Mesenchymal stem cell (in vitro differentiated cells and primary cell): Measurements from ENCODE around the gene NTRK1.

Experiments used
- DNase-seq: peaks from one replicate; pipeline ENCODE4 v3.0.0-alpha.2; 2013
- H2AFZ ChIP-seq: one replicate; pipeline ENCODE4 v1.6.1; 2013; ENCODE audit warnings: low read depth, mild to moderate bottlenecking, control low read depth, inconsistent platforms, low read length, moderate library complexity
- H2AK5ac ChIP-seq: 2 replicates; pipeline ENCODE4 v1.6.1; 2013; ENCODE audit warnings: low read length, moderate library complexity, mild to moderate bottlenecking, inconsistent platforms; ENCODE audit not compliant: severe bottlenecking
- H2BK120ac ChIP-seq: one replicate; pipeline ENCODE4 v1.6.1; 2013; ENCODE audit warnings: low read depth, mild to moderate bottlenecking, inconsistent platforms, low read length, moderate library complexity
- H2BK12ac ChIP-seq, 2 experiments: one replicate each; pipeline ENCODE4 v1.6.1; 2013; ENCODE audit warnings: inconsistent platforms in 2 of 2, low read length in 2 of 2, mild to moderate bottlenecking in 2 of 2, moderate library complexity in 2 of 2, control low read depth in 1 of 2
- H2BK15ac ChIP-seq: one replicate; pipeline ENCODE4 v1.6.1; 2013; ENCODE audit warnings: mild to moderate bottlenecking, low read depth, inconsistent platforms; ENCODE audit not compliant: poor library complexity, severe bottlenecking
- H2BK5ac ChIP-seq: 2 replicates; pipeline ENCODE4 v1.6.1; 2013; ENCODE audit warnings: low read depth, mild to moderate bottlenecking, low read length, control low read depth, inconsistent platforms; ENCODE audit not compliant: poor library complexity, severe bottlenecking
- H3K14ac ChIP-seq, 2 experiments: one replicate each; pipeline ENCODE4 v1.6.1; 2013; ENCODE audit warnings: inconsistent platforms in 2 of 2, low read length in 2 of 2, control low read depth in 1 of 2, mild to moderate bottlenecking in 1 of 2, moderate library complexity in 1 of 2
- H3K18ac ChIP-seq, 2 experiments: one replicate each; pipeline ENCODE4 v1.6.1; 2013; ENCODE audit warnings: inconsistent platforms in 2 of 2, low read length in 2 of 2, control low read depth in 1 of 2, low read depth in 1 of 2, mild to moderate bottlenecking in 1 of 2
- H3K23ac ChIP-seq, 2 experiments: one replicate each; pipeline ENCODE4 v1.6.1; 2013; ENCODE audit warnings: inconsistent platforms in 2 of 2, low read length in 2 of 2, mild to moderate bottlenecking in 2 of 2, moderate library complexity in 2 of 2, control low read depth in 1 of 2
- H3K27ac ChIP-seq: 2 replicates; pipeline ENCODE4 v1.5.1; 2013; ENCODE audit warnings: mild to moderate bottlenecking, moderate library complexity, low read length, control low read depth, inconsistent platforms; ENCODE audit not compliant: poor library complexity, severe bottlenecking
- H3K27me3 ChIP-seq, 2 experiments: 2 replicates each; pipeline versions ENCODE4 v1.6.1 to v1.7.0; 2013; ENCODE audit warnings: low read length in 2 of 2, mild to moderate bottlenecking in 2 of 2, moderate library complexity in 2 of 2, control low read depth in 1 of 2, inconsistent platforms in 1 of 2; ENCODE audit not compliant: control insufficient read depth in 1 of 2, insufficient read depth in 1 of 2
- H3K36me3 ChIP-seq, 2 experiments: 2 replicates each; pipeline versions ENCODE4 v1.6.1 to v1.7.0; 2013; ENCODE audit warnings: low read length in 2 of 2, control low read depth in 1 of 2, inconsistent platforms in 1 of 2, low read depth in 1 of 2, mild to moderate bottlenecking in 1 of 2; ENCODE audit not compliant: insufficient read depth in 2 of 2, control insufficient read depth in 1 of 2
- H3K4ac ChIP-seq, 2 experiments: one replicate each; pipeline ENCODE4 v1.6.1; 2013; ENCODE audit warnings: inconsistent platforms in 2 of 2, low read length in 2 of 2, mild to moderate bottlenecking in 2 of 2, moderate library complexity in 2 of 2, control low read depth in 1 of 2, low read depth in 1 of 2
- H3K4me1 ChIP-seq: 2 replicates; pipeline ENCODE4 v1.6.1; 2013; ENCODE audit warnings: low read depth, low read length, control low read depth; ENCODE audit not compliant: control insufficient read depth, insufficient read depth
- H3K4me2 ChIP-seq: 2 replicates; pipeline ENCODE4 v1.6.1; 2013; ENCODE audit warnings: low read length, mild to moderate bottlenecking, inconsistent platforms; ENCODE audit not compliant: poor library complexity, severe bottlenecking
- H3K4me3 ChIP-seq, 2 experiments: 2 replicates each; pipeline versions ENCODE4 v1.5.1 to v1.7.0; 2013; ENCODE audit warnings: low read length in 2 of 2, mild to moderate bottlenecking in 2 of 2, control low read depth in 1 of 2, low read depth in 1 of 2; ENCODE audit not compliant: insufficient read depth in 1 of 2
- H3K79me1 ChIP-seq: replicated peaks from 2 replicates; pipeline ENCODE4 v1.6.1; 2013; ENCODE audit warnings: mild to moderate bottlenecking, control low read depth, low read length, inconsistent platforms; ENCODE audit not compliant: poor library complexity, severe bottlenecking
- H3K9ac ChIP-seq: 2 replicates; pipeline ENCODE4 v1.7.0; 2013; ENCODE audit warnings: mild to moderate bottlenecking, low read length, moderate library complexity
- H3K9me3 ChIP-seq: 2 replicates; pipeline ENCODE4 v1.7.0; 2013; ENCODE audit warnings: mild to moderate bottlenecking, low read length; ENCODE audit not compliant: control insufficient read depth
- H4K8ac ChIP-seq: one replicate; pipeline ENCODE4 v1.6.1; 2013; ENCODE audit warnings: inconsistent platforms, mild to moderate bottlenecking, low read length, moderate library complexity
- H4K91ac ChIP-seq: one replicate; pipeline ENCODE4 v1.6.1; 2013; ENCODE audit warnings: mild to moderate bottlenecking, low read length, inconsistent platforms
- WGBS: methylation state at CpG from one replicate; pipeline ENCODE4 v1.1.7; 2013; ENCODE audit warnings: mixed read lengths; 5-methylcytosine and 5-hydroxymethylcytosine counted together

The NTRK1 gene

GRCh38 chr1:156862997-156863599, 2.4 kb downstream of the NTRK1 start:
- Histone ChIP-seq H3K4me3 (no peak overlapping the region), H3K4me1 (peaks cover 30% of the 10 kb centered on the region), H3K9ac (no peak overlapping the region), H2AK5ac (no peak overlapping the region), H2BK12ac (no peak overlapping the region), H2BK15ac (no peak overlapping the region), H3K18ac (no peak overlapping the region), H3K36me3 (no peaks in the 10 kb centered on the region), H2BK5ac (no peak overlapping the region), H3K9me3 (no peaks in the 10 kb centered on the region), H2AFZ (no peak overlapping the region), H3K4me2 (no peak overlapping the region), H4K91ac (no peak overlapping the region), H2BK120ac (no peak overlapping the region), H3K27me3 (peaks cover 75 to 77% of the 10 kb centered on the region in 2 experiments), H4K8ac (no peak overlapping the region), H3K79me1 (no peaks in the 10 kb centered on the region), H3K14ac (peak overlapping the region in 1 of 2 experiments; percentile 27), H3K4ac (no peak overlapping the region), H3K23ac (no peak overlapping the region), H3K27ac (no peak overlapping the region)
- WGBS, result 24% methylated on average over 9 of the region's 10 CpGs
- no peak for DNase-seq

DNA sequence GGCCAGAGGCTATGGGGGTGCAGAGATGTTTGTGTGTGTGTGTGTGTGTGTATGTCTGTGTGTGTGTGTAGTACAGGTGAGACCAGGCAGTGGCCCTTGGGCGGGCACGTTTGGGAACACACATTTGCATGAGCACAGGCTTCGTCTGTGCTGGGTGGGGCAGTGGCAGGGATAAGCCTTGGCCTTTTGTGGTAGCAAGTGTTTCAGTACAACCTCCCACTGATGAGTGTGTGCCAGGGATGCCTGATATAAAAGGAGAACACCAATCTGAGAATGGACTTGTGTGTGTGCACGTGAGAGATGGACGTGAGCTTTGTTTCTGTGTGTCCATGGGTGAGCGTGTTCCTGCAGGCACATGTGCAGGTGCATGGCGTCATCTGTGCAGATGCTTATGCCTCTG, 3.0 kb downstream of the NTRK1 start:
- H3K4me1 ChIP-seq, result peaks cover 28% of the 10 kb centered on the region
- no peak overlapping the region for H4K91ac ChIP-seq
- WGBS, result 69% methylated on average over 7 of the region's 7 CpGs
- H2BK15ac ChIP-seq, result no peak overlapping the region
- H3K4me2 ChIP-seq, result no peak overlapping the region
- H3K18ac ChIP-seq, result no peak overlapping the region
- H3K14ac ChIP-seq, result peak overlapping the region in 1 of 2 experiments; percentile 27
- no peak overlapping the region for H3K4ac ChIP-seq
- no peak overlapping the region for H2BK5ac ChIP-seq
- no peak overlapping the region for H4K8ac ChIP-seq
- no peak overlapping the region for H2AFZ ChIP-seq
- H3K27me3 ChIP-seq, result peaks cover 69 to 73% of the 10 kb centered on the region in 2 experiments
- no peak overlapping the region for H3K27ac ChIP-seq
- no peak overlapping the region for H3K23ac ChIP-seq
- DNase-seq, result no peak
- no peak overlapping the region for H3K9ac ChIP-seq
- no peak overlapping the region for H2BK12ac ChIP-seq
- H3K9me3 ChIP-seq, result no peaks in the 10 kb centered on the region
- no peaks in the 10 kb centered on the region for H3K79me1 ChIP-seq
- no peak overlapping the region for H2AK5ac ChIP-seq
- no peaks in the 10 kb centered on the region for H3K36me3 ChIP-seq
- H3K4me3 ChIP-seq, result no peak overlapping the region
- no peak overlapping the region for H2BK120ac ChIP-seq

GRCh38 chr1:156864796-156865195, 4.1 kb downstream of the NTRK1 start:
- Histone ChIP-seq H3K23ac (no peak overlapping the region), H2BK15ac (no peak overlapping the region), H4K91ac (no peak overlapping the region), H3K27me3 (peaks cover 58 to 62% of the 10 kb centered on the region in 2 experiments), H2AK5ac (no peak overlapping the region), H2BK5ac (no peak overlapping the region), H3K36me3 (no peaks in the 10 kb centered on the region), H2BK12ac (no peak overlapping the region), H4K8ac (no peak overlapping the region), H2AFZ (no peak overlapping the region), H3K14ac (no peak overlapping the region), H3K4me1 (peaks cover 16% of the 10 kb centered on the region), H3K4me2 (no peak overlapping the region), H3K79me1 (no peaks in the 10 kb centered on the region), H3K9ac (no peak overlapping the region), H3K27ac (no peak overlapping the region), H3K18ac (no peak overlapping the region), H3K9me3 (no peaks in the 10 kb centered on the region), H2BK120ac (no peak overlapping the region), H3K4me3 (no peak overlapping the region), H3K4ac (no peak overlapping the region)
- no peak for DNase-seq
- 87% methylated on average over 4 of the region's 4 CpGs for WGBS

DNA sequence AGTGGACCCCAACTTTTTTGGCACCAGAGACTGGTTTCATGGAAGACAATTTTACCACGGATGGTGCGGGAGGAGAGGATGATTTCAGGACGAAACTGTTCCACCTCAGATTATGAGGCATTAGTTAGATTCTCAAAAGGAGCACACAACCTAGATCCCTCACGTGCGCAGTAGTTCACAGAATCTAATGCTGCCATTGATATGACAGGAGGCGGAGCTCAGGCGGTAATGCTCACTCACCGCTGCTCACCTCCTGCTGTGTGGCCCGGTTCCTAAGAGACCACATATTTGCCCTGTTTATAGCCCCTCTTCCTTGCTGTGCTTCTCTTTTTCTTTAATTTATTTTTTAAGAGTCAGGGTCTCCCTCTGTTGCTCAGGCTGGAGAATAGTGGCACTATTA, 4.6 kb downstream of the NTRK1 start:
- Histone ChIP-seq H4K91ac (no peak overlapping the region), H2BK5ac (no peak overlapping the region), H2BK120ac (no peak overlapping the region), H2AK5ac (no peak overlapping the region), H3K9me3 (no peaks in the 10 kb centered on the region), H2BK12ac (no peak overlapping the region), H4K8ac (no peak overlapping the region), H3K4me1 (peaks cover 13% of the 10 kb centered on the region), H3K4ac (no peak overlapping the region), H3K27me3 (peaks cover 54 to 58% of the 10 kb centered on the region in 2 experiments), H3K27ac (no peak overlapping the region), H3K9ac (no peak overlapping the region), H3K23ac (no peak overlapping the region), H3K14ac (no peak overlapping the region), H3K4me2 (no peak overlapping the region), H3K18ac (no peak overlapping the region), H3K36me3 (no peaks in the 10 kb centered on the region), H3K4me3 (no peak overlapping the region), H2BK15ac (no peak overlapping the region), H2AFZ (no peak overlapping the region), H3K79me1 (no peaks in the 10 kb centered on the region)
- WGBS, result 86% methylated on average over 8 of the region's 9 CpGs
- DNase-seq, result no peak
